Stimulated activated CD8-positive, alpha-beta memory T cell treated with anti-CD3 and anti-CD28 coated beads, Interleukin-4, amount 100 ng/mL, for 1 hour (primary cell): ENCODE results near the gene SRI.
"Not testable (repeated sequence)": the region's sequence is repeated elsewhere in the genome, so short reads cannot be mapped to it uniquely, and the experiment has no call there.

Source experiments
- DNase-seq, 2 donors: peaks; one replicate each; pipeline ENCODE4 v3.0.0-alpha.2; 2020; ENCODE audit warnings: low read depth in 2 of 2, low spot score in 1 of 2

The SRI gene, protein sequence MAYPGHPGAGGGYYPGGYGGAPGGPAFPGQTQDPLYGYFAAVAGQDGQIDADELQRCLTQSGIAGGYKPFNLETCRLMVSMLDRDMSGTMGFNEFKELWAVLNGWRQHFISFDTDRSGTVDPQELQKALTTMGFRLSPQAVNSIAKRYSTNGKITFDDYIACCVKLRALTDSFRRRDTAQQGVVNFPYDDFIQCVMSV

GRCh38 chr7:88219781-88220747 lies at the start of gene SRI:
TSS of gene SRI (minus strand) at chr7:88220038. CDS start at chr7:88220026, 12 bp downstream.
- DNase-seq: peak; percentile 78 to 81

GRCh38 chr7:88269586-88269985 lies 49.7 kb upstream of the SRI start:
- no peak for DNase-seq

GRCh38 chr7:88268858-88269257 lies 49.0 kb upstream of the SRI start:
- no peak for DNase-seq

GRCh38 chr7:88268051-88268450 lies 48.2 kb upstream of the SRI start:
- no peak for DNase-seq

GRCh38 chr7:88267421-88267820 lies 47.6 kb upstream of the SRI start:
- no peak for DNase-seq

GRCh38 chr7:88264987-88265386 lies 45.1 kb upstream of the SRI start:
- not testable (repeated sequence) for DNase-seq

- no peak for DNase-seq
These were observed 42.7 kb upstream of the SRI start for GRCh38 chr7:88262562-88262961.

- DNase-seq: no peak
These were observed 40.9 kb upstream of the SRI start for GRCh38 chr7:88260719-88261118.

GRCh38 chr7:88259656-88260380 lies 40.0 kb upstream of the SRI start:
- DNase-seq: no peak

- DNase-seq: not testable (repeated sequence)
These were observed 38.5 kb upstream of the SRI start for GRCh38 chr7:88258296-88258695.

GRCh38 chr7:88256906-88257305 lies 37.1 kb upstream of the SRI start:
- no peak for DNase-seq

DNA sequence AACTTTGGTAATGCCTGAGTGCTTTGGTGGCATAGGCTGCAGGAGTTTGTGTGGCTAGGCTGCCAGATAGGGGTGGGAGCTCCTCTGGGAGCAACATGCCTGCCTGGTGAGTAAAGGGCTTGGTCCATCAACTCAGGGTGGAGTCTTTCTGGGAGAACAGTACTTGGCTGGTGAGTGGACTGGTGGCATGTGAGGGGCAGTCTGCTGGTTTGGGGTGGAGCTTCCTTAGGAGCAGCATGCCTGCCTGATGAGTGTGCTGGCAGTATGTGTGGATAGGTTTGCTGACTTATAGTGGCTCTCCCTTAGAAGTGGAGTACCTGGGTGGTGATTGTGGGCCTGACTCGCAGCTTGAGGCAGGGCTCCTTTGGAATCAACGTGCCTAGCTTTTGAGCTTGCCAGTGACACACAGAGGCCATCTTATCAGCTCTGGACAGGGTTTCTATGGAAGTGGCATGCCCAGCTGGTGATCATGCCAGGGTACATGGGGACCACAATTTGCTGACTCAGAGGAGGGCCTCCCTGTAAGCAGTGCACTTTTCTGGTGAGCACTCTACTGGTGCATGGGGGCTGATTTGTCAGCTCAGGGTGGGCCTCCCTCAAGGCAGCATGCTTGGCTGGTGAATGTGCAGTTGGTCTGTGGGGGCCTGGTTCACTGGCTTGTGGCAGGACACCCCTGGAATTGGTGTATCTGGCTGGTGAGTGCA lies 35.0 kb upstream of the SRI start:
- no peak for DNase-seq

DNA sequence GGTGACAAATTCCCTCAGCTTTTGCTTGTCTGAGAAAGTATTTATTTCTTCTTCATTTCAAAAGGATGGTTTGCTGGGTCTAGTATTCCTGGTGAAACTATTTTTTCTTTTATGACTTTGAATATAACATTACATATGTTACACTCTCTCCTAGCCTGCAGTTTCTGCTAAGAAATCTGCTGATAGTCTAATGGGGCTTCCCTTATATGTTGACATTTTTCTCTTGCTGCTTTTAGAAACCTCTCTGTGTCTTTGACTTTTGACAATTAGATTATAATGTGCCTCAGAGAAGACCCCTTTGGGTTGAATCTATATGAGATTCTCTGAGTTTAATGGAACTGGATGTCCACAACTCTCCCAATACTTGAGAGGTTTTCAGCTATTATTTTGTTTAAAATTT lies 33.8 kb upstream of the SRI start:
- DNase-seq: no peak

DNA sequence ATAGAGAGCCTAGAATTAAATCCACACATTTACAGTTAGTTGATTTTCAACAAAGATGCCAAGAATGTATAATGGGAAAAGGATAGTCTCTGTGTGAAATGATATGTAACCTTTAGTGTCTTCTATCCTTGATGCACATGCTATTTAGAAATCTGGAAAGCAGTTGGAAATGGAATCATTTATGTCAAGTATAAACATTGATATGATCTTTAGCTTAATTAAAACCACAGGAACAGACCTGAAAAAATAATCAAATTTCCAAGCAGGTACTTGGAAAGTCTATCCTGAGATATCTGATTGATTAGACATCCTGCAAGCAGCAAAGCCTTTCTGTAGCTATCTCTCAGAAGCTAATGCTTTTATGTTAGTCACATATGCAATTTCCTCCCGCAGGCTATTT lies 24.4 kb upstream of the SRI start:
- no peak for DNase-seq

DNA sequence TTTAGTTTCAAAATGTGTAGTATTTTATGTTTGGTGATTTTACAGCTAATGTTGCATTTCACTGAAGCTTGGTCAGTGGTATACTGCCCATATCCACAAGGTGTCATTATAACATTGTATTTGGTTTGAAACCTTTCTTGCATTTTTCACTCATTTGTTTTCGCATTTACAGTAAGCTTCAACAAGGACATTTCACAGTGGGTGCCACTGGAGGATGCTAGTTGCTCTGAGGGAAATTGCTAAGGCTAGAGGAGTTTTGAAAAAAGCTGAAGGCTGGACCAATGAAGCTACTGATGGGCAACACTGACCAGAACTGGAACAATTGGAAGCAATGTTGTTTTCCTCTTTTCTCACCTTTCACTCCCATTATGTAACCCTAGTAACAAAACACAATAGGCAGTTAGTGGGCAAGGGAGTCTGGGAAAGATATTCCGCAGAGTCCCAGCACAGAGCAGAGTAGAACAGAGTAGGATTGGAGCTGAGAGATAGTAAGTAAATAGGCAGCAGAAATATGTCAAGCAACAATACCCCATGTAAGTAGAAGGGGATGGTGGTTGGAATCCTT lies 23.6 kb upstream of the SRI start:
- no peak for DNase-seq

- no peak for DNase-seq
These were observed 20.0 kb upstream of the SRI start for GRCh38 chr7:88239852-88240251.

DNA sequence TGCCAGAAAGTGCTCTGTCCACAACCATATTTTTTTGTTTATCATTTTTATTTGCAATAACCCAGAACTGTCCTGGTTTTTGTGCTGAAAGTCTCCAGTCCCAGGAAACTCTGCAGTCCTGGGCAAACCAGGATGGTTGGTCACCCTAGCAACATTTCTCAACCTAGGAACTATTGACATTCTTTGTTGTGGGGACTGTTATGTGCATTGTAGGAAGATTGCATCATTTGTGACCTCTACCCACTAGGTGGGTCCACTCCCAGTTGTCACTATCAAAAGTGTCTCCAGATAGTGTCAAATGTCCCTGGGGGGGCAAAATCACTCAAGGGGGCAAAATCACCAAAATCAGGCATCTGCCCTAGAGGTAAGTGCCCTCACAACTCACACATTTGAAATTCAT lies 14.0 kb upstream of the SRI start:
- DNase-seq: no peak

- DNase-seq: no peak
These were observed 10.8 kb upstream of the SRI start for GRCh38 chr7:88230646-88231045.

GRCh38 chr7:88229302-88229995 lies 9.6 kb upstream of the SRI start:
- no peak for DNase-seq

DNA sequence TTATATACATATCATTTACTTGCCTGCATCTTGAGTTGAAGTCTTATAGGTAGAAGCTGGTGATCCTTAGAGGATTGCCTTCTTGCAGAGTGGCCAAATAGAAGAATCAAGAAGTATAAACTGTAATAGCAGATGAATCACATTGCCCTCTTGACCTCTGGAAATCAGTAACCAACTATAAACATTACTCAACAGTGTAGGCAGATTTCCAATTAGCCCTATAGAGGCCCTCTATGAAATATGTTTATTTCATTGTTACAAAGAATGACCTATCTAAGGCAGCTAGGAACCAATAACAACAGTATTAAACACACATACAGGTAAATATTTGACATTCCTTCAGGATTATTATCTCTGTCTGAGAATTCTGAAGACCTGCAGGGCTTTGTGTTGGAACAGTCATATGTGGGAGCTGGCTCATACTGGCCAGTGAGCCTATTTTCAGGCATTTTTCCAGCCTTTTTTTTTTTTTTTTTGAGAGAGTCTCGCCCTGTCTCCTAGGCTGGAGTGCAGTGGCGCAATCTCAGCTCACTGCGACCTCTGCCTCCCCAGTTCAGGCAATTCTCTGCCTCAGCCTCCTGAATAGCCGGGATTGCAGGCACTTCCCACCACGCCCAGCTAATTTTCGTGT lies 7.2 kb upstream of the SRI start:
- no peak for DNase-seq
